GM19238 (cell line): ENCODE data around the gene ZNF576.
"Not testable (repeated sequence)": the region's sequence is repeated elsewhere in the genome, so short reads cannot be mapped to it uniquely, and the experiment has no call there.

ENCODE experiments used
- DNase-seq: peaks from one replicate; pipeline ENCODE4 v3.0.0; 2011; ENCODE audit warnings: low spot score; ENCODE audit not compliant: insufficient read length

ZNF576 gene

DNA sequence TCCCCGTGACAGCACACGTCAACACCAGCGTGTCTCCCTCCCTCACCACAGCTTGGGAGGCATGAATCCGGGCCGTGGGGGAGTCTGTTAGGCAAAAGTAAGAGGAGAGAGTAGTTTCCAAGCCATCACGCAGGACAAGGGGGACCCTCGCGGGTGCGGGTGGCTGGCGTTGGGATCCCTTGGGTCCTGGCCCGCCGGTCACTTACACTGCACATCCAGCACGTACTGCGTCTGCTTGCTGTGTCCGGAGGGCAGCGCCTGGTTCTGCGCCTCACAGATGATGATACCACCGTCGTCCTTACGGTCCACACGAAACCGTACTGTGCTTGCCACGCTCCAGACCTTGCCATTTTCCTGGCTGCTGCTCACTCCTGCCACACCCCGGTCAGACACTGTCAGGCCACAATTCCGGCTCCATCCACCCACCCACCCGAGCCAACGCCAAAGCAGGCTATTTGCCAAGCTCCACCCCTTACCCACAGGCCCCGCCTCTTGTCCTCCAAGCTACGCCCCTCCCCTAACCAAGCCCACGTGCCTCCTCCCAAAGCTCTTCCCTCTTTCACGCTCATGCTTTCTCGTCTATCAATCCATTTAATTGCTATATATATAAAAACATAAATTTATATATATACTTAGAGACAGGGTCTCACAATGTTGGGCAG, 29.7 kb downstream of the ZNF576 start:
- DNase-seq = no peak

DNA sequence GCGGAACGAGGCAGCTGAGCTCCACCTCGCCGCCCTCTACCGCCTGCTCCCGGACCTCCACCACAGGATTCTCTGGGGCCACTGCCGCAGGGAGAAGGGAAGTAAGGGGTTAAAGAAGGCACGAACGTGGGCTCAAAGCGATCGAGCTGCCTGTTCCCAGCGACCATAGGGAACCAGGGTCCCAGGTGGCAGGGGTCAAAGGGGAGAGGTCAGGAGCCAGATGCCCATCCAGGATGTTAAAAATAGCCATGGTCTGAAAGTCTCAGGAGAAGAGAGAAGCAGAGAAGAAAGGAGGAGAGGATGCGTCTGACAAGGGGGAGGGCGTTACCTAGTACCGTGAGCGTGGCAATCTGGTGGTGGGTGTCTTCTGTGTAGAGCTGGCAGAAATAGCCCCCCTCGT, 30.4 kb downstream of the ZNF576 start:
- no peak for DNase-seq

DNA sequence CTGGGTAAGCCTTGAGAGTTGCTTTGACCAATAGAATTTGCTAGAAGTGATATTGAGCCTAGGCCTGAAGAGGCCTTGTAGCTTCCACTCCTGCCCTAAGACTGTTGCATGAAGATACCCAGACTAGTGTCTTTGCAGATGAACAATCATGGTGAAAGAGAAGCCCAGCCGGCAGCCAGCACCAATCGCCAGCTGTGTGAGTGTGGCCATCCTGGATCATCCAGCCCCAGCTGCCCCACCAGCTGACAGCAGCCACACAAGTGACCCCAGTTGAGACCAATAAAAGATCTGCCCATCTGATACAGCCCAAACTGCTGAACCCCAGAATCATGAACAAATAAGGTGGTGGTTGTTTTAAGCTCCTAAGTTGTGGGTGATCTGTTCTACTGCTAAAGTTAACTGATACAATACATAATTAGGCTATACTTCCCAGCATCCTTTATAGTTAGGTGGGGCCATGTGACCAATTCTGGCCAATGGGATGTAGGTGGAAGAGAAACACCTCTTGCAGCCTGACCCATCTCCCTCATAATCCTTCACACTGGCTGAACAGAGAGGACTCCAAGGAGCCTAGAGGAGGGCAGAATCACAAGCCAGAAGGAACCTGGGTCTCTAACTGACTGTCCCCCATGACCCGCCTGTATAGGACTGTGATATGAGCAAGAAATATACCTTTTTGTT, 32.4 kb downstream of the ZNF576 start:
- no peak for DNase-seq

DNA sequence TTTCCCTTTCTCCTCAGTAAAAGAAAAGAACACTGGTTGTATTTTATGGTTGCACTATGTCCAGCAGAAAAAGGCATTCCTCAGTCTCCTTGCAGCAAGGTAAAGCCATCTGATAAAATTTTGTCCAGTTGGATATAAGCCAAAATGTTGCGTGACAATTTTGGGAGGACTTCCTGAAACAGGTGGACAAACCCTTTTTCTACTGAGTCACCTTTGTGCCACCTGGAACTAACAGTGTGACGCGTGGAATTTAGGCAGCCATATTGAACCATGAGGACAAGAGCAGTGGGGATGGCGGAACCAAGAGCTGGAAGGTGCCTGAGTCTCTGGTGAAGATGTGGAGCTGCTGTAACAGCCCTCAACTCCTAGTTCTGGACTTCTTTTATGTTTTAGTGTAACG, 35.1 kb downstream of the ZNF576 start:
- DNase-seq = no peak

DNA sequence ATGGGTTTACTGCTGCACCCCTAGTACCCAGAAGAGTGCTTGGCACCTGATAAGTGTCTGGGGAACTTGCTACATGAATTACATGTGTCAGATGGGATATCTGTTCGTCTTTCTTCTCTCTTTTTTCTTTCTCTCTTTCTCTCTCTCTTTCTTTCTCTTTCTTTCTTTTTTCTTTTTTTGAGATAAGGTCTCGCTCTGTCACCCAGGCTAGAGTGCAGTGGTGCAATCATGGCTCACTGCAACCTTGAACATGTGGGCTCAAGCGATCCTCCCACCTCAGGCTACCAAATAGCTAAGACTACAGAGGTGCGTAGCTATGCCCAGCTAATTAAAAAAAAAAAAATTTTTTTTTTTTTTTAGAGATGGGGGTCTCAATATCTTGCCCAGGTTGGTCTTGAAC, 37.1 kb downstream of the ZNF576 start:
- DNase-seq = no peak

DNA sequence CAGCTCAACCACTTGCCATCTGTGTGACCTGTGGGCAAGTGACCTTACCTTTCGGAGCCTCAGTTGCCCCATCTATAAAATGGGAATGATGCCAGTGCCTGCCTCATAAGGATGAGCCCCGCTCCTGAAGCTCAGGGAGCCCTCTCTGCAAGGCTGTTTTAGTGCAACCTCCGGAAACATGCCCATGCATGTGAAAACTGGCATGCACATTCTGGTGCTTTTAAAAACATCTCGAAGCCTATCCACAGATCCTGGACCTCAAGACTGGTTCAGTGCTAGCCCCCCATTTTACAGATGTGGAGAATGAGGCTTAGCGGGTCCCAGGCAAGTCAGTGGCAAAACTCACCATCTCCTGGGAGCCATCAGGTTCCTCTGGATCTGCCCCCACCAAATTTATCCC, 37.7 kb downstream of the ZNF576 start:
- no peak for DNase-seq

DNA sequence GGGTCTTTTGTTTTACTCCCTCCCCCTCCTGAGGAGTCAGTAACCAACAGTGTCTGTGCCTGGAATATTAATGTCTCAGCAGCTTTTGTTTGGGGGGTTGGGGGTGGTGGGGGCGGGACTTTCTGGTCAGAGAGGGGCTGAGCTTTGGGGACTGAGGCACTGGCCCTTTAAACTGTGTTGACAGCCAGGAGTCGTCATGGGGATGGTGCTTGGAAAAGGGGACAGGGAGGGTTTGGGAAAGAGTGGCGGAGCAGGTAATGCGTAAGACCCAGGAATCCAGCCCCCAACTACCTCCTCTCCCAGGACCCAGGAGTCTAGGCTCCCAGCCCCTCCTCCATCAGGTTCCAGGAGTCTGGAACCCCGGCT, 38.1 kb downstream of the ZNF576 start:
- DNase-seq = no peak

DNA sequence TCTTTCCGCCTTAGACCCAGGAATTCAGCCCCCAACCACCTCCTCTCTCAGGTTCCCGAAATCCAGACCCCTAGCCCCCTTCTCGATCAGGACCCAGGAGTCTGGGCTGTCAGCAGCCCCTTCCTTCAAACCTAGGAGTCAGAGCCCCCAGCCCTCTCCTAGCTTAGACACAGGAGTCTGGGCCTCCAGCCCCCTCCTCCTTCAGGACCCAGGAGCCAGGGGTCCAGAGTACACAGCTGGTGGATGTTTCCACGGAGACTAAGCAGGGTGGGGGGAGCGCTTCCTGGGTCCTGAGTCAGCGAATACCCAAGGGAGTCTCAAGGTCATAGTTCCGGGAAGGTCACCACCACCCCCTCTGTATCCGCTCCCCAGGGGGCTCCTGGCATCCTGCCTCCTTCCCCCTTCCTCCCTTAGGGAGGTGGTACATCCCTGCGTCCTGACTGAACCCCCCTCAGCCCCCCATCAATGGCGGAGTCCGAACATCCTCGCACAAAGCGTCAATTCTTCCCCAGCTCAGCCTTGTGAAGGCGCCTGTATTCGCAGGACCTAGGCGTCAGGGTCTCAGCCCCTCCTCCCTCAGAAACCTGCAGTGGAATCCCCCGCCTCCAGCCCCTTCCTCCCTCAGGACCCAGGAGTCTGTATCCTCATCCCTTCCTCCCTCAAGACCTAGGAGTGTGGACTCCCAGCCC, 38.6 kb downstream of the ZNF576 start:
- no peak for DNase-seq

DNA sequence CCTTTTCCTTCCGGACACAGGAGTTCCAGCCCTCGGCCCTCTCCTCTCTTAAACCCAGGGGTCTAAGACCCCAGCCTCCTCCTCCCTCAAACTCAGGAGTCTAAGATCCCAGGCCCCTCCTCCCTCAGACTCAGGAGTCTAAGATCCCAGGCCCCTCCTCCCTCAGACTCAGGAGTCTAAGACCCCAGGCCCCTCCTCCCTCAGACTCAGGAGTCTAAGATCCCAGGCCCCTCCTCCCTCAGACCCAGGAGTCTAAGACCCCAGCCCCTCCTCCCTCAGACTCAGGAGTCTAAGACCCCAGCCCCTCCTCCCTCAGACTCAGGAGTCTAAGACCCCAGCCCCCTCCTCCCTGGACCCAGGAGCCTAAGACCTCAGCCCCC, 39.2 kb downstream of the ZNF576 start:
- DNase-seq = not testable (repeated sequence)

DNA sequence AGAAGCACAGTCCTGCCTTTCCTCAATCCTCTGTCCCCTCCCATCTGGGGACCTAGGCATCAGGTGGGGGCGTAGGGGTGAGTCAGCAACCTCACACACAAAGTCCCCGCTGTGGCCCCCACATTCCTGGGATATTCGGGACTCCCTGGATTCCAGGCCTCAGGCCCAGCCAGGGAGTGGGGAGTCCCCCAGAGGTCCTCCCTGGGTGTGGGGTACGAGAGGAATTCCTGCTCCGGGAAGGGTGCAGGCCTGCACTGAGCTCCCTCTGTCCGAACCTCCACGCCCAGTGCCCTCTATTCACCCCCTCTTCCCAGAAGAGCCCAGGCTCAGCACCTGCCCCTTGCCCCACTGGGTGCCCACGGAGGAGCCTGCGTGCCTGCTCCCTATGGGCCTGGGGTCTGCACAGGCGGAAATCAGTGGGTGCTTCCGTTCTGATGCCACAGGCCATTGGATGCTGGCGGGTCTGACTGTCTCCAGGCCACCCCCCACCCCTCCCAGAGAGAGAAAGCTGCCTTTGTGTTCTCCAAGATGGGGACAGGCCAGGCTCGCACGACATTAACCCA, 39.8 kb downstream of the ZNF576 start:
- no peak for DNase-seq

DNA sequence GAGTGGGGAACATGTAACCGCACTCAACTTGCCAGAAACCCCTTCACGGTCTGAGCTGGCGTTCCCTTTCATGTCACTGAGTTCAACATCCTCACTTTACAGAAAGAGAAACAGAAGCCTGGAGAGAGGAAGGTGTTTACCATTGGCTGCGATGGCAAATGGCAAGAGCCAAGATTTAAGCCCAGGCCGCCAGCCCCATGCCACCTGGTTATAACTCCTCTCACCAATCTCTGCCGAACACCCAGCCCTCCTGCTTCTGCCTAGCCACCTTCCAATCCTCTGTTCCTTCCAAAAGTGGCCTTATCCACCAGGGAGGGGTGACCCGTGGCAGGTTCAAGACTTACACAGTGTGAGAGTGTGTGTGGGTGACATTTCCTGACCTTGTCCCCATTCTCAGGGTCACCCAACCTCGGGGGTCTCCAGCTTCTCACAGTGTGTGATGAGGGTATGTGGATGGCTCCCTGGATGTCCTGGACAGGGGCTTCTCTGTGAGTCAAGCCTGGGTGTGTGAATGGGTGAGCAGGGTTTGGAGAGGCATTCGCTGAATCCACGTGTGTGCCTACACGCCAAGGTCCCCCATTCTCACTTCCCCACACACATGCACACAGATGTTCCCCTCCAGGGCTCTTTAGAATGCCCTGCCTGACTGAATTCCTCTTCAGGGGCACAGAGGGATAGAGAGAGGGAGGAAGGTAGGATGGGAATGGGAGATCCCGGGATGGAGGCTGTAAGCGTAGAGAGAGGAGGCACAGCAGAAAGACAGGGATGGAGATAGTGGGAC, 42.0 kb downstream of the ZNF576 start:
- no peak for DNase-seq

DNA sequence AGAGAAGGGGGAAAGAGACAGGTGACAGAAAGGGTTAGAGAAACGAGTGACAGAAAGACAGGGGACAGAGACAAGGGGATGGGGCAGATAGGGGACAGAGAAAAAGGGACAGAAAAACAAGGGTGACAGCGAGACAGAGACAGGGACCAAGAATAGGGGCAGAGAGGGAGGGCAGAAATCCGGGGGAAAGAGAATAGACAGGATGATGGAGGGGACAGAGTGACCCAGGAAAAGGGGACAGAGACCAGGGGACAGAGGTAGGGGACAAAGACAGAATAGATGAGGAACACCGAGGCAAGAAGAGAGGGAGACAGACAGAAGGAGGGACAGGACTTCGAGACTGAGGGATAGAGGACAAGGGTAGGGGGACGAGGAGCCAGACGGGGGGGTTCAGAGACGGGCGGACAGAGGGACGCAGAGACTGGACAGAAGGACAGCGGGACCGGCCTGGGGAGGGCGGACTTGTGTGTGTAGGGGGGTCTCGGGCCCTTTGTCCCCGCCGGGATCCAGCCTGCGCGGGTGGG, 42.7 kb downstream of the ZNF576 start:
- no peak for DNase-seq

DNA sequence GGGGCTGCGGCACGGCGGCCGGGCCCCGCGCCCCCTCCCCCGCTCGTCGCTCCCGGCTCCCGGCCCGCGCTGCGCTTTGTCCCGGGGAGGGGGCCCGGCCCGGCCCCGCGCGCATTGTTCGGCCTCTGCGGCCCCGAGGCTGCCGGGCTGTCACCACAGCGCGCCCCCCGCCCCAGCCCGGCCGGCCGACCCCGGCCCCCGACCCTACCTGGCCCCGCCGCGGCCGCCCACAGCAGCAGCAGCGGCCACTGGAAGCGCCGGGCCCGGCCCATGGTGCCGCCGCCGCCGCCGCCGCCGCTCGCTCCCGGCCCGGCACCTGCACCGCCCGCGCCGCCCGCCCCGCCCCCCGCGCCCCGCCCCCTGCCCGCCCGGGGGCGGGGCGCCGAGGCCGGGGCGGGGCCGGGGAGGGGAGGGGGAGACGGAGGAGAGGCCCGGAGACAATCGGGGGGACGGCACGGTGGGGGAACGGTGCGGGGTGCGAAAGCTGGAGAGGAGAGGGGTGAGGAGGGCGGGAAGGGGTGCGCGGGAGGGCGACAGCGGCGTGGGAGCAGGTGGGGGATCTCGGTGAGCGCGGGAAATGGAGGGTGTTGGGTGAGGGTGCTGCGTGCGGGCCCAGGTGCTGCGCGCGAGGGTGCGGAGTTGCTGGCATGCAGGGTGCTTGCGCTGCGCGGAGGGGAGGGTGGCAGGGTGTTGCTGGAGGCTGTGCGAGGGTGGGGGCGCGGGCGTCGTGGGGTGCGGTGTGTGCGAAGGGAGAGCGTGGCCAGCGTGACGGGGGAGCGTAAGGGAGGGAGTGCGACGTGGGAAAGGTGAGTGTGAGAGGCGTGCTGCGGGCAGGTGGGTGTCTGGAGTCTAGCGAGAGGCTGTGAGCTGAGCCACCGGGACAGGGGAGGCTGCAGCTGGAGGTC, 43.4 kb downstream of the ZNF576 start, which contains the start of gene CADM4:
Gene CADM4, minus strand, starts transcription at position 332 of the 905 bp plus-strand sequence. Its CDS starts 60 bp downstream, at position 272.
- no peak for DNase-seq

DNA sequence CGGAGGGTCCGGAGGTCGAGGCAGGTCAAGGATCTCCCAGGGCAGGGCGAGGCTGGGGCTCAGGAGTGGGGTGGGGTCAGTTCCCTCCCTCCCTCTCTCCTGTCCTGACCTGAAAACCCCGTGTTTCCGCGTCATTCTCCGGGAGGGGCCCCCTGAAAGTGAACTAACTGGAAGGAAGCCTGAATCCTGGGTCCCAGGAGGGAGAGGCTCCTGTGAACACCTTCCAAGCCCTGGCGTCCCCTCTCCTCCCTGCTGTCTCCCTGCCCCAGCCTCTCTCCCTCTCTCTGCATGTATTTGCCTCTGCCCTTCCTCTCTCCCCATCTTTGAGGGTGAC, 44.0 kb downstream of the ZNF576 start:
- DNase-seq = no peak

DNA sequence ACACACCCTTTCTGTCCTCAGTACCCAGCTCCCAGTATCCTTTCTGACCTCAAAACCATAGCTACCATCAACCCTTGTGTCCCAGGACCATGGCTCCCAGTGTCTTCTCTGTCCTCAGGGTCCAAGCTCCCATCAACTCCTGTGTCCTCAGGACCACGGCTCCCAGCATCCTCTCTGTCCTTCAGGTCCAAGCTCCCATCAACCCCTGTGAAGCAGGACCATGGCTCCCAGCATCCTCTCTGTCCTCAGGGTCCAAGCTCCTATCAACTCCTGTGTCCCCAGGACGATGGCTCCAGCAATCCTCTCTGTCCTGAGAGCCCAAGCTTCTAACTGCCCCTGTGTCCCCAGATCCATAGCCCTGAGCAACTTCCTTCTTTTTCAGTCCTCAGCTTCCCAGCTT, 44.9 kb downstream of the ZNF576 start:
- DNase-seq = no peak

DNA sequence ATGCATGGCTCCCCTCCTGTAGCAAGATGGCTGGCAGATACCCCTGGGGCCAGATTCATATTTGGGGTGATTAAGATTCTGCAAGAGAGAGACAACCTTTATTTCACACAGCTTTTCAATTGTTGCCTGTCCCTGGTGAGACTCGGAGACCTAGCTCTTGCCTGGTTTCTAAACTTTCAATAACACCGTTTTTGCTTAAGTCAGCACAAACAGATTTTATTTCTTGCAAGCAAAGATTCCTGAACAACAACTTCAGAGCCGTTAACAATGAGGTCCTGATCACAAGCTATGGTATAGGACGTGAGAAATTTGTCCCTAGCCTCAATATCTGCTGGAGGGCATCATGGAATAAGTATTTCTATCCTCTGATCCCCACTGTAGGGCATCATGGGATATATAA, 46.1 kb downstream of the ZNF576 start:
- no peak for DNase-seq

DNA sequence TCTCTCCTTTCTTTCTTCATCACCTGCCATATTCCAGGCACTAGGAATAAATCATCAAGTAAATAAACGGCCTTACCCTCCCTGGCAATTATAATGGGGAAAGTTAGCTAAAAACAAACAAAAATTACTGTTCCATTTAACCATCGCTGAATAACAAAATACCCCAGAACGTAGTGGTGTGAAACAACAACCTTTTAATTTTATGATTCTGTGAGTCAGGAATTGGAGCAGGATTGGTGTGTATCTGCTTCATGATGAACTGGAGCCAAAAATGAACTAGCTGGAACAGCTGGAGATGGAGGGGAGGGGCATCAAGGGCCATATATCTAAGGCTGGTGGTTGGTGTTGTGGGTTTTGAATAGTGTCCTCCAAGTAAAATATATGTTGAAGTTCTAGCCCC, 46.9 kb downstream of the ZNF576 start:
- DNase-seq = no peak

DNA sequence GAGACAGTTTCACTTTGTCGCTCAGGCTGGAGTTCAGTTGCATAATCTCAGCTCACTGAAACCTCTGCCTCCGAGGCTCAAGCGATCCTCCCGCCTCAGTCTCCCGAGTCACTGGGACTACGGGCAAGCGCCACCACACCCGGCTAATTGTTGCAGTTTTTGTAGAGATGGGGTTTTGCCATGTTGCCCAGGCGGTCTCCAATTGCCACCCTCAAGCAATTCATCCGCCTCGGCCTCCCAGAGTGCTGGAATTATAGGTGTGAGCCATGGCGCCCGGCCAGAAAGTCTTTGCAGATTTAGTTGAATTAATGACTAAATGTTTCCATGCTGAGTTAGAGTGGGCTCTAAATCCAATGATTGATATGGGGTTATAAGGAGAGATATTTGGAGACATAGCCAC, 47.8 kb downstream of the ZNF576 start:
- DNase-seq = no peak

DNA sequence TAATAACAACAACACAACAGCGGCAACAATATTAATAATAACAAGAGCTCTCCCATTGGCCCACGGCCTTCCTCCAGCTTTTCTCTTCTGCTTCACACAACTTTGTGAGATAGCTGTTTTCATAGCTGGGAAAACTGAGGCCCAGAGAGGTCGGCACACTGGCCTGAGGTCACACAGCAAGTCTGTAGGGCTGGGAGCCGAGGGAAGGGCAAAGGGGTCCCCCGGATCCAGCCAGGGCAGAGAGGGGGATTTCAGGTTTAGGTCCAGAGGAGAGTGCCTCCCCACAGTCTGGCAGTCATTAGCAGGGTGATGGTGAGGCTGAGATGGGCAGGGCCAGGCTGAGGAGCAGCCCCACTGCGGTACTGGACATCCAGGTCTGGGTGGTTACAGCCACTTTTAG, 52.2 kb downstream of the ZNF576 start:
- no peak for DNase-seq

DNA sequence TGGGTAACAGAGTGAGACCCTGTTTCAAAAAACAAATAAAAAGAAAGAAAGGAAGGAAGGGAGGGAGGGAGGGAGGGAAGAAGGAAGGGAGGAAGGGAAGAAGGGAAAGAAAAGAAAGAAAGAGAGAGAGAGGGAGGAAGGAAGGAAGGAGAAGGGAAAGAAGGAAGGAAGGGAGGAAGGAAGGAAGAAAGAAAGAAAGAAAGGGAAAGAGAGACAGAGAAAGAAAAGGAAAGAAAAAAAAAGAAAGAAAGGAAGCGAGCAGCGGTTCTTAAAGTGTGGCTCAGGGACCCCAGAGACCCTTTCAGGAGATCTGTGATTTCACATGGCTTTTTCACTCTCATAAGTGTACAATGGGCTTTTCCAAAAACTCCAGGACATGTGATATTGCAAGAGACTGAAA, 53.1 kb downstream of the ZNF576 start:
- no peak for DNase-seq

DNA sequence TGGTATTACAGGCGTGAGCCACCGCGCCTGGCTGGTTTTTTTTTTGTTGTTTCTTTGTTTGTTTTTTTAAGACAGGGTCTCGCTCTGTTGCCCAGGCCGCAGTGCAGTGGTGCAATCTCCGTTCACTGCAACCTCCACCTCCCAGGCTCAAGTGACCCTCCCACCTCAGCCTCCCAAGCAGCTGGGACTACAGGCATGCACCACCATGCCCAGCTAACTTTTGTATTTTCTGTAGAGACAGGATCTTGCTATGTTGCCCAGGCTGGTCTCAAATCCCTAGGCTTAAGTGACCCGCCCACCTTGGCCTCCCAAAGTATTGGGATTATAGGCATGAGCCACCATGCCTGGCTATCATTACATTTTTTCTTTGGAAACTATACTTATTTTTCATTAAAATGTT, 53.9 kb downstream of the ZNF576 start:
- DNase-seq = not testable (repeated sequence)
